Activated CD8-positive, alpha-beta memory T cell treated with anti-CD3 and anti-CD28 coated beads, Interleukin-2, amount 50 U/mL, for 48 hours (primary cell): ENCODE results near the gene DPH6.

Source experiments
- DNase-seq: peaks from one replicate; pipeline ENCODE4 v3.0.0-alpha.2; 2020

Gene DPH6

GRCh38 chr15:35540021-35540420 is 5.9 kb downstream of the DPH6 start:
- no peak for DNase-seq

- DNase-seq, result no peak
Observed at GRCh38 chr15:35535365-35535916, 10.5 kb downstream of the DPH6 start.

DNA sequence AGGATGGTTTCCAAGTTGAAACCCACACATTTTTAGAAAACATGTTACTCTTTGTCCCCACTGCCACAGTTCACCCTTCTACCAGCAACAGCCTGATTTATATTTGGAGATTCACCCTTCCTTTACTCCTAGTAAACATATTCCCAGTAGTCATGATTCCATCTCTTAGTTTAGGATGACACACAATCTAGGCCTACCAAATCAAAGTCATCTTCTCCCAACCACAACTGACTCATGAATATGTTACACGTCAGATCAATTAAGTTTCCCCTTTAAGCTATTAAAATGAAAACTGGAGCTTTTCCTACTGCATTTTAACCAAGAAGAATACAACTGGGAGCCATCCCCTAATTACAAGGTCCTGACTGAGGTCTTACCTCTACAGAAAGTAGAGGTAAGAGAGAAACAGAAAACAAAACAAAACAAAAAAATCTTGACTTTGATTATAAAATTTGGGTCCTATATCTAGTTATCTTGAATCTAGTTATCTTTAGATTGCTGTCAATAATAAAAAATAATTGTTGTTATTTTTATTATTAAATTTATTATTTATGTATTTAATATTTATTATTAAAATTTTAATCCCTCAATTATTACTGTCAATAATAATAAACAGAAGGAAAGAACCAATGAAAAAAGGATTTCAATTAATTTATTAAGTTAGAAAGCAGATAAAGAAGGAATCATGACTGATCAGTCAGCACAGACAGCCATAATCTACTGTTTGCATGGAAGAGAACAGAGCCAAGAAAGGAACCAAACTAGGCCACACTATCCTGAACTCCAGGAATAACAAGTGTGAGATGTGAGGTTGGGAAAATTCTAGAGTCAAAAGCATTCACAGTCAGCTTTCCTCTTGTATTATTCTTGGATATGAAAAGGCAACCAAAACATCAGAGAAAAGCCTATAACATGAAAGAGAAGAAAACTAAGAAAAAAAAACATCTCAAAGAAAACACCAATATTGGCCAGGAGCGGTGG is 12.5 kb downstream of the DPH6 start:
- no peak for DNase-seq

DNA sequence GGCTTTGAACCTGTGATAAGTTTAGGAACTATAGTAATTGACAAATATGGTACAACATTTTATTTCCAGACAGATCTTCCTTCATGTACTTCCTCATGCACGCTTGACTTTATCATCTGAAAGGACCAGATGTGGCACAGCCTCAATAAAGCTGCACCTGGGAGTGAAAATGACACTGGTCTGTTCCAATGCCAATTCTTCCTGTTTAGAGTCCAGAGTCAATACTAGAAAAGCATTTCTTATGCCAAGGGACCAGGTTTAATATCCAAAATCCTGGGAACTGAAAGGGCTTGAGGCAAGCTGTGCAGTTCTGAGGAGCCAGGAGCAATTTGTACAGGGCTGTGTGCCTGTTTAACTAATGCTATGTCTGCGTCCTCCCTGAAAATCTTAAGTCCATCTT is 15.3 kb downstream of the DPH6 start:
- DNase-seq, result no peak

DNA sequence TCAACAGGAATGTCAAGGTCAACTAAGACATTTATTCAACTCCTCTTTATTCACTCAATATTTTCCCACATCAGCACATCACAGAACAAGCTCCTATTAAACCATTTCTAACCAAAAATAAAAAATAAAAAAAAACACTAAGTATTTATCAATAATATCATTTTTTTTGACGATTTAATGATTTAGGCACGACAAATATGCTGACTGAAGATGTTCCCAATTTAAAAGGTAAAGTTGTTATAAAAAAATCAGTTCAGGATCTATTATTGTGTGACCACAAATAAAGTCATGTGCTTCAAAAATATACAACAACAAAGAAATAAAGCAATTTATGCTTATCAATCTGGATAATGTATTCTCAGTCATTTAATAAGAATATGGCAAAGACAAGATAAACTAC is 16.2 kb downstream of the DPH6 start:
- no peak for DNase-seq

- DNase-seq, result no peak
Observed at GRCh38 chr15:35522061-35522460, 23.9 kb downstream of the DPH6 start.

- DNase-seq, result no peak
Observed at GRCh38 chr15:35519541-35520149, 26.3 kb downstream of the DPH6 start.

GRCh38 chr15:35519052-35519451 is 26.9 kb downstream of the DPH6 start:
- DNase-seq, result no peak

GRCh38 chr15:35514759-35515158 is 31.2 kb downstream of the DPH6 start:
- no peak for DNase-seq

- no peak for DNase-seq
Observed at GRCh38 chr15:35507932-35508638, 37.9 kb downstream of the DPH6 start.

- DNase-seq, result no peak
Observed at GRCh38 chr15:35506272-35506870, 39.6 kb downstream of the DPH6 start.

DNA sequence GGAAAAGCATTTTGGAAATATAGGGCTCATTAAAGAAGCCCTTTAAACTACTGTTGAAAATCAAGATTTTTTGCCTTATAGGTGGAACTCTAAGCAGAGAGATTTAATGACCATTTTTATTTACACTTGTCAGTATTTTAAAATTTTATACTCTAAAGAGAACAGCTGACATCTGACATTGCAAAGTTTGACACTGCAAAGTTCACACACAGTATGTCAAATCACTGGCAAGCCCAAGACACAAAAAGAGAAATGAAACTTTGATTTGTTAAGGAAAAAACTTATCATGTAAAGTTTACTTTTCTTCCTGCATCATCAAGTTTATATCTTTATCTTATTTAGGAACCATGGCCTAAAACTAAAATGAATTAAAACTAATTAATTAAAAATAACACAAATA is 40.2 kb downstream of the DPH6 start:
- no peak for DNase-seq

DNA sequence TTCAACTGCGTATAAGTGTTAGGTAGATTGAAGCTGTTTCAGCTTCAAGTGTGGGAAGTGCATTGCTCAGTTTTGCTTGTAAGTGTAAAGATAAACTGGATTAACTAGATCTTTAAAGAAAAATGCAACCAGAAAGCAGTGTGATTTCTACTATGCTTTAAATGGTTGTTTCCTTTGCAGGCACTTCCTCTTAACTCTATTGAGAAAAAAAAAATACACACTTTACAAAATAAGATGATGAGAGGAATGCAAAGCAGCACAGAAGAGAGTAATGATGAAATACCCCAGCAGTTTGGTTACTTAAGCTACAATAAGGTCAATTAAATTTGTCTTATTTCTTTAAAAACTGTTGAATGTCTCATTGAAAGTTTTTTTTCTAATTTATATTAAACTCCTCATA is 40.8 kb downstream of the DPH6 start:
- no peak for DNase-seq

GRCh38 chr15:35499723-35500122 is 46.2 kb downstream of the DPH6 start:
- no peak for DNase-seq

- no peak for DNase-seq
Observed at GRCh38 chr15:35496585-35496984, 49.4 kb downstream of the DPH6 start.

DNA sequence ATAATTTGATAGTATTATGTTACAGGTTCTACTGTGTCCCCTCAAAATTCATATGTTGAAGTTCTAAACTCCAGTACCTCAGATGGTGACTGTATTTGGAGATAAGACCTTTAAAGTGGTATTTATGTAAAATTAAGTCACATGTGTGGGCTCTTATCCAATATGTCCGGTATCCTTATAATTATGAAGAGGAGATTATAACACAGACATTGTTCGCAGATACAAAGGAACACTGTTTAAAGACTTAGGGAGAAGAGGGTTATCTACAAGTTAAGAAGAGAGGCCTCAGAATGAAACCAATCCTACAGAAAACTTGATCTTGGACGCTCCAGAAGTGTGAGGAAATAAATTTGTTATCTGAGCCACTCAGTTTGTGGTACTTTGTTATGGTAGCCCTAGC is 50.9 kb downstream of the DPH6 start:
- no peak for DNase-seq

DNA sequence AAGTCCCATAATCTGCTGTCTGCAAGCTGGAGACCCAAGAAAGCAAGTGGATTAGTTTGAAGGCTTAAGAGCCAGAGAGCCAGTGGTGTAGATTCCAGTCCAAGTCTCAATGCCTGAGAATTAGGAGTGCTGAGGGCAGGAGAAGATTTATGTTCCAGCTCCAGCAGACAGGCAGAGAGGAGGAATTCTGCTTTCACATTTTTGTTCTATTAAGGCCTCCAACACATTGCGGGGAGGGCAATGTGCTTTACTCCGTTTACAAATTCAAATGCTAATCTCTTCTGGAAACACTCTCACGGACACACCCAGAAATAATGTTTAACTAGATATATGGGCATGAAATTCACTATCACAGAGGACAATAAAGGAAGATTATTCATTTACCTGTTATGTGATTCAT is 54.0 kb downstream of the DPH6 start:
- DNase-seq, result no peak

DNA sequence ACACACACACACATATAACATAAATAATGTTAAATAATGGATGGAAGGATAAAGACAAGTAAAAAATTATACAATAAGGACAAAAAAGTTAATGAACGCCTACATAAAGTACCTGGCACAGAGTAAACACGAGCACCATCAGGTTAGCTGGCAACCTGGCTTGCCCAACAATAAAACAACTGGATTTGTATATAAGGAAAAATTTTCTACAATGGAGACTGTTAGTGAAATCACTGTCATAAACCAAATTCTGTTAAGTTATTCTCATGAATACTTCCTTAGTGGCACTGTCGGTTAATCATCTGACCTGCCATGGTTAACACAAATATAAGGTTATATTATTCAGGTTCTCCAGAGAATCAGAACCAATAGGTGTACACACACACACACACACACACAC is 54.8 kb downstream of the DPH6 start:
- no peak for DNase-seq

DNA sequence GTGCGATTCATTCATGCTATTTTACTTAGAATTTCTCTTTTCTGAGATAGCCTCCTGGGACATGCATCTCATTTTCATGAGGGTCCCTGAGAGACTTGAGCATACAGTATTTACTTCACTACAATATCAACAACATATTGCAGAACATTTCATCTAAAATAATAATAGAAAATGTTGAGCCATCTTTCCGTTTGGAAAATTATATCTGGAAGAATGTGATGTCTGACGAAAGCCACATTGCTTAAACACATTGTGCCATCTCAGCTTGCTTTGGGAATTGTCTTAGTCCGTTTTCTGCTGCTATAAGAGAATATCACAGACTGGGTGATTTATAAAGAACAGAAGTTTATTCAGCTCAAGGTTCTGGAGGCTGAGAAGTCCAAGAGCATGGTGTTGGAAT is 55.5 kb downstream of the DPH6 start:
- DNase-seq, result no peak

DNA sequence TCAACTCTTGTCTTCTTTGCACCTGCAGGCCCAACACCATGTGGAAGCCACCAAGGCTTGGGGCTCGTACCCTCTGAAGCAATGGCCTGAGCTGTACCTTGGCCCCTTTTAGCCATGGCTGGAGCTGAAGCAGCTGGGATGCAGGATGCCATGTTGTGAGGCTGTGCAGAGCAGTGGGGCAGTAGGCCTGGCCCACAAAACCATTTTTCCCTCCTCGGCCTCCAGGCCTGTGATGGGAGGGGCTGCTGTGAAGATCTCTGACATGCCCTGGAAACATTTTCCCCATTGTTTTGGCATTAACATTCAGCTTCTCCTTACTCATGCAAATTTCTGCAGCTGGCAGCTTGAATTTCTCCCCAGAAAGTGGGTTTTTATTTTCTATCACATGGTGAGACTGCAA is 58.5 kb downstream of the DPH6 start:
- no peak for DNase-seq

GRCh38 chr15:35486296-35486695 is 59.7 kb downstream of the DPH6 start:
- no peak for DNase-seq

DNA sequence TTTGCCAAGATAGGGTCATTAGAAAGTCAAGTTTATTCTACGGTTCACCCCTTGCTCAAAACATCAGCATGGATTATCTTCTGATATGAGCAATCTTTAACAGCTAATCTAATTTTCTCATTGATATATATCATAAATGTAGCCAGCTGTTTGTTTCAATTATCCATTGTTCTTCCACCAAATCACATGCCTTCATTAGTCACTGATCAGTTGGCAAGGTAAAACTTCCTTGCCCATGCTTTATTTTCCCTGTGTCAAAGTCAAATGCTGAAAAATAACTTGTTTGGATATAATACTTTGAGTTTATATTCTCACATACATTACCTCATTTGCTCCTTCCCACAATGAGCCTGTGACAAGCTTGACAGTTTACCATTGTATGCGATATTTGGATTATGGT is 60.6 kb downstream of the DPH6 start:
- no peak for DNase-seq
